ENCODE measurements around the gene IL32.

IL32 gene, protein sequence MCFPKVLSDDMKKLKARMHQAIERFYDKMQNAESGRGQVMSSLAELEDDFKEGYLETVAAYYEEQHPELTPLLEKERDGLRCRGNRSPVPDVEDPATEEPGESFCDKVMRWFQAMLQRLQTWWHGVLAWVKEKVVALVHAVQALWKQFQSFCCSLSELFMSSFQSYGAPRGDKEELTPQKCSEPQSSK

DNA sequence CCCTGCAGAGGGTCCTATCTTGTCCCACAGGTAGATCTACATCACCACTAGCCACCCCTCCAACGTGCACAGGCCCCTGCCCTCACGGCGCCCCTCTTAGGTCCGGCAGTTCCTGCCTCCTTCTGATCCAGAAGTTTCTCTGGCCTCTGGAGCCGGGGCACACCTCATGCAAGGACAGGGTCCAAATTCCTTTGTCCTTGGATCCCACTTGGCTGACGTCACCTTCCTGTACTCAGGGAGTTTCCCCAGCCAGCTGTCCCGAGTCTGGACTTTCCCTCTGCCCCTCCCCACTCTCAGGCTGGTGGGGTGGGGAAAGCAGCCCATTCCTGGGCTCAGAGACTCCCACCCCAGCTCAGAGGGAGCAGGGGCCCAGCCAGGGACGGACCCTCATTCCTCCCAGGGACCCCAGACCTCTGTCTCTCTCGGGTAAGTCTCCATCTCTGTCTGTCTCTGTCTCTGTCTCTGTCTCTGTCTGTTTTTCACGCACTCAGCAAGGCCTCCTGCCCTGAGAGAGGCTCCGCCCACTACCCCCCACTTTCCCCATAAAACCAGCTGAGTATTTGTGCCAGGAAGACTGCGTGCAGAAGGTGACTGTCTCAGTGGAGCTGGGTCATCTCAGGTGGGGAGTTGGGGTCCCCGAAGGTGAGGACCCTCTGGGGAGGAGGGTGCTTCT lies at the start of gene IL32:
Gene IL32 (plus strand): TSS at position 572 of the 673 bp plus-strand sequence. CDS start 172 bp downstream, outside the sequence.
- Histone ChIP-seq H3K9ac (ENCODE audit: low read length) (no peak within 1 kb of the TSS), H3K79me2 (ENCODE audit: insufficient read depth, low read length) (no peaks in the 10 kb centered on the region), H2AFZ (ENCODE audit: low read length) (no peak within 1 kb of the TSS), H3K27ac (ENCODE audit: low read depth, low read length, poor library complexity, severe bottlenecking) (no peak within 1 kb of the TSS), H3K4me1 (ENCODE audit: insufficient read depth, low read length, severe bottlenecking) (no peaks in the 10 kb centered on the region), H3F3A (ENCODE audit: insufficient read depth, low read length) (no peaks in the 10 kb centered on the region), H3K4me2 (ENCODE audit: low read length) (no peak within 1 kb of the TSS), H3K4me3 (ENCODE audit: low read depth, low read length, poor library complexity, severe bottlenecking) (no peak within 1 kb of the TSS), H3K27me3 (ENCODE audit: insufficient read depth, low read length) (no peaks in the 10 kb centered on the region; the same call in 1 of the 2 replicates), H4K20me1 (ENCODE audit: insufficient read depth, low read length) (no peaks in the 10 kb centered on the region), H3K9me3 (ENCODE audit: low read length) (no peaks in the 10 kb centered on the region), H3K36me3 (ENCODE audit: insufficient read depth, low read length) (no peaks in the 10 kb centered on the region; the same call in 1 of the 2 replicates), H3K9me2 (ENCODE audit: low read depth, low read length) (no peaks in the 10 kb centered on the region)
- no peak for TF ChIP-seq EZH2 (IDR thresholded peaks at IDR 0.05; ENCODE audit: borderline replicate concordance, low read length)
- TF ChIP-seq, protein P1, sequence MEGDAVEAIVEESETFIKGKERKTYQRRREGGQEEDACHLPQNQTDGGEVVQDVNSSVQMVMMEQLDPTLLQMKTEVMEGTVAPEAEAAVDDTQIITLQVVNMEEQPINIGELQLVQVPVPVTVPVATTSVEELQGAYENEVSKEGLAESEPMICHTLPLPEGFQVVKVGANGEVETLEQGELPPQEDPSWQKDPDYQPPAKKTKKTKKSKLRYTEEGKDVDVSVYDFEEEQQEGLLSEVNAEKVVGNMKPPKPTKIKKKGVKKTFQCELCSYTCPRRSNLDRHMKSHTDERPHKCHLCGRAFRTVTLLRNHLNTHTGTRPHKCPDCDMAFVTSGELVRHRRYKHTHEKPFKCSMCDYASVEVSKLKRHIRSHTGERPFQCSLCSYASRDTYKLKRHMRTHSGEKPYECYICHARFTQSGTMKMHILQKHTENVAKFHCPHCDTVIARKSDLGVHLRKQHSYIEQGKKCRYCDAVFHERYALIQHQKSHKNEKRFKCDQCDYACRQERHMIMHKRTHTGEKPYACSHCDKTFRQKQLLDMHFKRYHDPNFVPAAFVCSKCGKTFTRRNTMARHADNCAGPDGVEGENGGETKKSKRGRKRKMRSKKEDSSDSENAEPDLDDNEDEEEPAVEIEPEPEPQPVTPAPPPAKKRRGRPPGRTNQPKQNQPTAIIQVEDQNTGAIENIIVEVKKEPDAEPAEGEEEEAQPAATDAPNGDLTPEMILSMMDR (IDR thresholded peaks at IDR 0.05; ENCODE audit: low read length): no peak

DNA sequence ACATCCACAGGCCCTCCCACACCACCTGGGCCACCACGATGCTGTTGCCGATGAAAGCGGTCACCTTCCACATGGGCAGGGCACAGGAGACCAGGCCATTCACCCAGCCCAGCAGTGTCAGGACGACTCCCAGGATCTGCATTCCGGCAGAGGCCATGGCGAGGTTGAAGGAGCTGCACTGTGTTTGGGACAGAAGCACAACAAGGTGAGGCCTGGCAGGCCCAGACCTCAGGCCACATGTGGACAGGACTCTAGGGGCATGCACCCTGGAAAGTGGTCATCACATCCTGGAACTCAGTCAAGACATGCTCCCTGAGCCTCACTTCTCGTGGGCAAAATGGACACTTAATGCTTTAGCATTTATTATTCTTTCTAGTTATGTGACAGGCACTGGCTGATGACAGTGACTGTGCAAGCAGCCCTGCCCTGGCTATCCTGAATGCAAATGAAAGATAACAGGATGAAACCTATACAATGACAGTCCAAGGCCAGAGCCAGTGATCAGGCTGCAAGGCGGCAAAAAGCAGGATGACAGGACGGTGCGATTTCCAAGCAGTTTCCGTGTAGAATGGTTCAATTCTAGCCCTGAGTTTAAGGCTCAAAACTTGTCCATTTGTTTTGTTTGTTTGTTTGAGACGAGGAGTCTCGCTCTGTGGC lies 49.4 kb upstream of the IL32 start:
- Histone ChIP-seq H3K4me3 (ENCODE audit: low read depth, low read length, poor library complexity, severe bottlenecking) (no peak overlapping the region), H3K79me2 (ENCODE audit: insufficient read depth, low read length) (no peaks in the 10 kb centered on the region), H3F3A (ENCODE audit: insufficient read depth, low read length) (no peaks in the 10 kb centered on the region), H2AFZ (ENCODE audit: low read length) (no peak overlapping the region), H3K9me2 (ENCODE audit: low read depth, low read length) (no peaks in the 10 kb centered on the region), H3K27me3 (ENCODE audit: insufficient read depth, low read length) (peaks cover 19% of the 10 kb centered on the region), H4K20me1 (ENCODE audit: insufficient read depth, low read length) (no peaks in the 10 kb centered on the region), H3K9me3 (ENCODE audit: low read length) (no peaks in the 10 kb centered on the region), H3K9ac (ENCODE audit: low read length) (no peak overlapping the region), H3K36me3 (ENCODE audit: insufficient read depth, low read length) (no peaks in the 10 kb centered on the region), H3K27ac (ENCODE audit: low read depth, low read length, poor library complexity, severe bottlenecking) (no peak overlapping the region), H3K4me2 (ENCODE audit: low read length) (no peak overlapping the region), H3K4me1 (ENCODE audit: insufficient read depth, low read length, severe bottlenecking) (peaks cover 16% of the 10 kb centered on the region)
- TF ChIP-seq, protein P1 (IDR thresholded peaks at IDR 0.05; ENCODE audit: low read length): no peak
- no peak for TF ChIP-seq EZH2 (IDR thresholded peaks at IDR 0.05; ENCODE audit: borderline replicate concordance, low read length)

DNA sequence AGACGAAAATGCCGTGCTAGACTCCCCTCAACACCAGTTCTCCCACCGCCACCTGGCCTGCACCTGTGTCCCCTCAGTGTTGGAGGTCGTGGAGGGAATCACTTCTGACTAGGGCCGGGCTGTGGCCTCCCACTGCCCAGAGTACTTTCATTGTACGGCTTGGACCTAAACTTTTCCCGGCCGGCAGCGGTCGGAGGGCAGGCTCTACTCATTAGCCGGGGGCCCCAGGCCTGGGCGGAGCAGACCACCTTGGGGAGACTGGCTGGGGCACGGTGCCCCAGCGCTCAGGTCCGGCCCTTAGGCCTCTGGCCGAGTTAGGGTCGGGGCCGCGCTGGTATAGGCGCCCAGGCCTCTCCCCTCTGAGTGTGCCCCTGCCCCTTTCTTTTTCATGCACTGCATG lies 48.1 kb upstream of the IL32 start:
- H3K27ac ChIP-seq (ENCODE audit: low read depth, low read length, poor library complexity, severe bottlenecking): no peak overlapping the region
- H3K79me2 ChIP-seq (ENCODE audit: insufficient read depth, low read length): no peaks in the 10 kb centered on the region
- no peaks in the 10 kb centered on the region for H3K9me3 ChIP-seq (ENCODE audit: low read length)
- H3K4me2 ChIP-seq (ENCODE audit: low read length): no peak overlapping the region
- H3K27me3 ChIP-seq (ENCODE audit: insufficient read depth, low read length): peaks cover 10% of the 10 kb centered on the region
- TF ChIP-seq, protein P1 (IDR thresholded peaks at IDR 0.05; ENCODE audit: low read length): no peak
- no peak for TF ChIP-seq EZH2 (IDR thresholded peaks at IDR 0.05; ENCODE audit: borderline replicate concordance, low read length)
- H3K9ac ChIP-seq (ENCODE audit: low read length): no peak overlapping the region
- H3F3A ChIP-seq (ENCODE audit: insufficient read depth, low read length): no peaks in the 10 kb centered on the region
- H2AFZ ChIP-seq (ENCODE audit: low read length): no peak overlapping the region
- no peaks in the 10 kb centered on the region for H3K9me2 ChIP-seq (ENCODE audit: low read depth, low read length)
- no peak overlapping the region for H3K4me3 ChIP-seq (ENCODE audit: low read depth, low read length, poor library complexity, severe bottlenecking)
- H4K20me1 ChIP-seq (ENCODE audit: insufficient read depth, low read length): no peaks in the 10 kb centered on the region
- H3K4me1 ChIP-seq (ENCODE audit: insufficient read depth, low read length, severe bottlenecking): peaks cover 30% of the 10 kb centered on the region
- H3K36me3 ChIP-seq (ENCODE audit: insufficient read depth, low read length): no peaks in the 10 kb centered on the region
